K562 (cell line): ENCODE results near the gene CRTAP. TPM values are rescaled to one million over a fixed set of nuclear protein-coding genes. Genes with fewer than 3 reads are reported as not detected.
"Not testable (repeated sequence)": the region's sequence is repeated elsewhere in the genome, so short reads cannot be mapped to it uniquely, and the experiment has no call there.

ENCODE experiments used
- ATAC-seq: fragments of 200-7000 bp; cut with Tn5 transposase; 3 replicates; pipeline ENCODE4 v1.9.1; 2020; ENCODE audit warnings: moderate library complexity
- BruUV-seq: library from RNA; stranded (reverse); fragments of 400-500 nt; replicated peaks from 2 replicates; lab custom pipeline; 2021; lab: Mats Ljungman, UMichigan
- CTCF ChIA-PET: fragments of 300-600 bp; formaldehyde crosslinking; extraction: SDS; loops from one replicate; lab custom pipeline; 2021; ENCODE audit warnings: low intra/inter-chr PET ratio; lab: Yijun Ruan, JAX
- POLR2A ChIA-PET: fragments of 300-600, 350-650 bp; sonication (Branson Sonifier 250); formaldehyde crosslinking; extraction: SDS; loops from one replicate; lab custom pipeline; 2021; ENCODE audit warnings: antibody characterized with exemption, inconsistent platforms; lab: Yijun Ruan, JAX
- DNase-seq, 4 experiments: peaks; one replicate each; pipeline versions ENCODE4 v3.0.0 to v3.0.0-alpha.2; 2011 to 2018; ENCODE audit warnings: low spot score in 3 of 4, mixed read lengths in 3 of 4; ENCODE audit errors: extremely low read depth in 1 of 4
- FAIRE-seq: peaks from 2 replicates; lab custom pipeline; 2011; peaks lifted over from hg19 to GRCh38; lab: Jason Lieb, UNC
- H2AFZ ChIP-seq: 2 replicates; pipeline ENCODE4 v1.6.0; 2011; ENCODE audit warnings: low read depth, low read length, control low read depth, inconsistent platforms
- H3K27ac ChIP-seq: fragments of 200-600 bp; 3 replicates; pipeline ENCODE4 v1.8.0; 2011; ENCODE audit warnings: low read depth, mild to moderate bottlenecking, control low read depth, inconsistent platforms, low read length, moderate library complexity, mixed read lengths; ENCODE audit errors: extremely low read depth
- H3K27me3 ChIP-seq, 2 experiments: fragments of 300-600 bp in 1 of 2; 2 replicates in 1 of 2; 3 replicates in 1 of 2; pipeline versions ENCODE4 v1.6.0 to v1.8.0; 2011; ENCODE audit warnings: inconsistent platforms in 2 of 2, low read length in 2 of 2, mild to moderate bottlenecking in 1 of 2, mixed read lengths in 1 of 2, moderate library complexity in 1 of 2; ENCODE audit not compliant: control insufficient read depth in 2 of 2, insufficient read depth in 2 of 2
- H3K36me3 ChIP-seq: fragments of 300-600 bp; 3 replicates; pipeline ENCODE4 v1.8.0; 2011; ENCODE audit warnings: mild to moderate bottlenecking, low read length, inconsistent platforms; ENCODE audit not compliant: control insufficient read depth, insufficient read depth
- H3K4me1 ChIP-seq, 2 experiments: fragments of 200-600 bp in 1 of 2; replicated peaks in 1 of 2; 2 replicates in 1 of 2; 3 replicates in 1 of 2; pipeline versions ENCODE4 v1.5.1 to v1.8.0; 2011; ENCODE audit warnings: inconsistent platforms in 2 of 2, low read length in 2 of 2, mild to moderate bottlenecking in 1 of 2, mixed read lengths in 1 of 2, moderate library complexity in 1 of 2; ENCODE audit not compliant: control insufficient read depth in 2 of 2, insufficient read depth in 2 of 2
- H3K4me2 ChIP-seq: 2 replicates; pipeline ENCODE4 v1.6.1; 2011; ENCODE audit warnings: low read length, control low read depth, inconsistent platforms, mixed read lengths; ENCODE audit not compliant: insufficient read depth
- H3K4me3 ChIP-seq: fragments of 200-600 bp; sonication (generic), shearing (Covaris generic); 2 replicates; pipeline ENCODE4 v1.5.1; 2016; ENCODE audit warnings: control low read depth, inconsistent platforms
- H3K79me2 ChIP-seq: fragments of 200-600 bp; 3 replicates; pipeline ENCODE4 v1.8.0; 2011; ENCODE audit warnings: low read length, inconsistent platforms; ENCODE audit not compliant: control insufficient read depth, insufficient read depth
- H3K9ac ChIP-seq, 2 experiments: 2 replicates each; pipeline versions ENCODE4 v1.6.0 to v1.6.1; 2011; ENCODE audit warnings: low read depth in 2 of 2, low read length in 2 of 2, control low read depth in 1 of 2, inconsistent platforms in 1 of 2, mild to moderate bottlenecking in 1 of 2, mixed read lengths in 1 of 2; ENCODE audit not compliant: insufficient read depth in 1 of 2
- H3K9me1 ChIP-seq: one replicate; pipeline ENCODE4 v1.6.0; 2011; ENCODE audit warnings: inconsistent platforms, mild to moderate bottlenecking, low read length, moderate library complexity; ENCODE audit not compliant: control insufficient read depth, insufficient read depth
- H3K9me3 ChIP-seq: replicated peaks from 2 replicates; pipeline ENCODE4 v1.5.1; 2011; ENCODE audit warnings: low read depth, low read length, inconsistent platforms; ENCODE audit not compliant: control insufficient read depth, insufficient read depth
- H4K20me1 ChIP-seq: replicated peaks from 2 replicates; pipeline ENCODE4 v1.6.1; 2011; ENCODE audit warnings: low read length, inconsistent platforms, mixed read lengths; ENCODE audit not compliant: control insufficient read depth, insufficient read depth
- ATF3 ChIP-seq, 2 experiments: fragments of 450-650 bp in 1 of 2; sonication (generic) in 1 of 2; formaldehyde crosslinking in 1 of 2; IDR thresholded peaks in 1 of 2; conservative IDR thresholded peaks in 1 of 2; 2 replicates each; pipeline versions ENCODE4 v1.6.1 to v1.8.1; 2016 to 2023; ENCODE audit warnings: mild to moderate bottlenecking in 2 of 2, moderate library complexity in 2 of 2, inconsistent platforms in 1 of 2, missing genetic modification reagents in 1 of 2
- MIER1 ChIP-seq: fragments of 450-650 bp; IDR thresholded peaks from 2 replicates; pipeline ENCODE4 v1.6.1; 2016; ENCODE audit warnings: antibody characterized with exemption, mild to moderate bottlenecking, low read depth
- WGBS: fragments of 100-300 bp; shearing (Covaris generic); methylation state at CpG from one replicate; pipeline ENCODE4 v1.1.6; 2016; ENCODE audit warnings: low coverage, mixed read lengths; ENCODE audit not compliant: insufficient coverage; ENCODE audit errors: missing lambda C conversion rate; 5-methylcytosine and 5-hydroxymethylcytosine counted together
- in situ Hi-C: fragments of 300-500 bp; cut with MboI; formaldehyde crosslinking; loops from 4 replicates; pipeline ENCODE4 v1.15.0; 2018; ENCODE audit warnings: inconsistent platforms, mixed read lengths
- intact Hi-C: fragments of 100-400 bp; cut with micrococcal nuclease; formaldehyde crosslinking; loops from 2 replicates; pipeline ENCODE4 v1.14.2; 2022
- polyA plus RNA-seq, 8 experiments: library from polyadenylated mRNA; depleted of rRNA in 4 of 8; stranded (reverse) in 5 of 8; unstranded in 3 of 8; fragments of >200 nt; fragmentation: Nextera tagmentation in 2 of 8; fragmentation: Illumina TruSeq in 1 of 8; extraction: Ambion mirVana in 2 of 8; extraction: Trizol in 1 of 8; gene quantifications; 2 replicates each; pipeline versions ENCODE4 v1.2.1 to v1.2.3, GENCODE V29; 2011 to 2014; ENCODE audit warnings: inconsistent platforms in 1 of 8, missing spikeins in 1 of 8
- total RNA-seq, 7 experiments: library from RNA; depleted of rRNA in 6 of 7; stranded (reverse); fragments of >200 nt in 6 of 7; fragmentation: Illumina TruSeq in 2 of 7; extraction: Trizol in 2 of 7; gene quantifications; 2 replicates each; pipeline versions ENCODE4 v1.2.1 to v1.2.3, GENCODE V29; 2011 to 2021; ENCODE audit warnings: low replicate concordance in 1 of 7

Gene CRTAP
- total and polyA plus RNA-seq, 9 of the 15 experiments (the other 6 are each of a cell fraction or from before 2014, with no cell fraction given): 10.0 to 121 (median 53.0) TPM

DNA sequence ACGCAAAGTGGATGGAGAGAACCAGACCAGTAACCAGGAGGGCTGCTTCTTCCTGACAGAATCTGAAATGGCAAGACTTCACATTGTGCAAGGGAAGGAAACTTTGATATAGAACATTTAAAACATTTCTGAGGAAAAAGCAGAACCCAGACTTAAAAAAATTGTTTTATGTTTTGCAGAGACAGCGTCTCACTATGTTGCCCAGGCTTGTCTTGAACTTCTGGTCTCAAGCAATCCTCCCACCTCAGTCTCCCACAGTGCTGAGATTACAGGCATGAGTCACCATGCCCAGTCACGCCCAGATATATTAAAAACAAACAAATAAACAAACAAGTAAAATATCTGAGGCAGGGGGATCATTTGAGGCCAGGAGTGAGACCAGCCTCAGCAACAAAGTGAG is 46.2 kb downstream of the CRTAP start:
- ATAC-seq (no peak), FAIRE-seq (no peak), DNase-seq (no peak)
- intact Hi-C loops: no loop called here
- H3K9me3 ChIP-seq: no peaks in the 10 kb centered on the region
- H3K9me1 ChIP-seq: no peaks in the 10 kb centered on the region
- H3K27ac ChIP-seq: no peak overlapping the region
- WGBS: 0% methylated on average over 3 of the region's 3 CpGs
- no peaks in the 10 kb centered on the region for H3K79me2 ChIP-seq
- TF ChIP-seq ATF3 (IDR thresholded peaks at IDR 0.05) (0 out of 2 replicates have a peak, but pooled peaks have one; percentile 10), ATF3 (CRISPR knock-in tag; conservative IDR thresholded peaks at IDR 0.05) (no peak), MIER1 (no peak)
- no peaks in the 10 kb centered on the region for H4K20me1 ChIP-seq
- BruUV-seq: no TSS peak
- H3K4me1 ChIP-seq: no peaks in the 10 kb centered on the region; a peak in 1 of 5 replicates
- H2AFZ ChIP-seq: no peak overlapping the region
- no peak overlapping the region for H3K9ac ChIP-seq
- in situ Hi-C loops: no loop called here
- H3K4me2 ChIP-seq: no peak overlapping the region
- ChIA-PET POLR2A (no interaction called here), CTCF (no interaction called here)
- H3K4me3 ChIP-seq: no peak overlapping the region
- H3K27me3 ChIP-seq: peaks cover 27 to 39% of the 10 kb centered on the region in 2 experiments
- H3K36me3 ChIP-seq: no peaks in the 10 kb centered on the region

GRCh38 chr3:33162621-33163020 is 48.8 kb downstream of the CRTAP start:
- H3K79me2 ChIP-seq, CTCF ChIA-PET, H2AFZ ChIP-seq, FAIRE-seq, POLR2A ChIA-PET, H3K9me1 ChIP-seq, H3K4me2 ChIP-seq, intact Hi-C loops, H4K20me1 ChIP-seq, H3K9ac ChIP-seq, H3K4me1 ChIP-seq, H3K36me3 ChIP-seq, H3K9me3 ChIP-seq, DNase-seq, BruUV-seq, ATAC-seq, H3K4me3 ChIP-seq, in situ Hi-C loops, H3K27ac ChIP-seq: not testable (repeated sequence)
- H3K27me3 ChIP-seq: peaks cover 20 to 31% of the 10 kb centered on the region in 2 experiments
- 3% methylated on average over 5 of the region's 5 CpGs for WGBS
